ENCODE data around the gene CFAP100. TPM values are rescaled to one million over a fixed set of nuclear protein-coding genes. Genes with fewer than 3 reads are reported as not detected.

CFAP100 gene
- total RNA-seq, 1 experiment from 2014 or later: not detected

DNA sequence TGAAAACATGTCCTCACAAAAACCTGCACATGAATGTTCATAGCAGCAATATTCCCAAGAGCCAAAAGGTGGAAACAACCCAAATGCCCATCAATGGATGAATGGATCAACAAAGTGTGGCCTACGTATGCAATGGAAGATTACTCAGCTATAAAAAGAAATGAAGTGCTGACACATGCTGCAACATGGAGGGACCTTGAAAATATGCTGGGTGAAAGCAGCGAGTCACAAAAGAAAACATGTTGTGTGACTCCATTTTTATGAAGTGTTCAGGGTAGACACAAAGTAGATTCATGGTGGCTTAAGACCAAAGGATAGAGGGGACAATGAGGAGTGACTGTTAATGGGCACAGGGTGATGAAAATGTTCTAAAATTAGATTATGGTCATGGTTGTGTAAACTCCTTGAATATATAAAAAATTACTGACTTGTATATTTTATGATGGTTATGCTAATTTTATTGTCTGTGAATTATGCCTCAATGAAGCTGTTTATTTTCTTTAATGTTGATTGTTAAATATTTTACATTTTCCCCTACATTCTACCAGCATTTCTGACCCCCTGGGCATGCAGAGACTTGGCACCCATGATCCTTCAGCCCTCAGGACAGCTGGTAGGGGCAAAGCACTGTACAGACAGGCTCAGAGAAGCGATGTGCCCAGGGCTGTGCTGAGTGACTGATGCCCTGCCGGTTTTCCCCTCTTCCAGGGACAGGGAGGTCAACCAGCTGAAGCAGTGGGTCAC lies 37.8 kb downstream of the CFAP100 start:
- DNase-seq (ENCODE audit: low read depth, low spot score): no peak
- H3K9ac ChIP-seq (ENCODE audit: low read length): no peak overlapping the region
- no peaks in the 10 kb centered on the region for H3K27me3 ChIP-seq (ENCODE audit: insufficient read depth, low read length)
- no peak for ATAC-seq
- no TSS peak for BruUV-seq (replicated peaks)
- ChIA-PET RAD21 (ENCODE audit: low non-redundant PET in 1 of 2, low total read pairs in 2 of 2, uncharacterized antibody in 2 of 2, unreplicated experiment in 2 of 2) (no interaction called here), CTCF (interaction anchor here (0.7 kb wide), 1 partner anchor 1084 kb away, joined by 4 read pairs; no protein-coding TSS in a partner anchor), POLR2A (no interaction called here)
- no peak overlapping the region for H3K4me3 ChIP-seq (replicated peaks in 1 of 2; ENCODE audit: low read depth in 1 of 2, low read length in 2 of 2)
- no peaks in the 10 kb centered on the region; a peak in 2 of 4 replicates for H3K9me3 ChIP-seq (ENCODE audit: control insufficient read depth in 1 of 2, insufficient read depth in 1 of 2, low read depth in 1 of 2, low read length in 2 of 2)
- no peaks in the 10 kb centered on the region for H3K79me2 ChIP-seq (ENCODE audit: insufficient read depth, low read length)
- H3K27ac ChIP-seq (ENCODE audit: low read depth, low read length): no peak overlapping the region
- H3K9me2 ChIP-seq (ENCODE audit: insufficient read depth): no peaks in the 10 kb centered on the region
- TF ChIP-seq, protein P1, sequence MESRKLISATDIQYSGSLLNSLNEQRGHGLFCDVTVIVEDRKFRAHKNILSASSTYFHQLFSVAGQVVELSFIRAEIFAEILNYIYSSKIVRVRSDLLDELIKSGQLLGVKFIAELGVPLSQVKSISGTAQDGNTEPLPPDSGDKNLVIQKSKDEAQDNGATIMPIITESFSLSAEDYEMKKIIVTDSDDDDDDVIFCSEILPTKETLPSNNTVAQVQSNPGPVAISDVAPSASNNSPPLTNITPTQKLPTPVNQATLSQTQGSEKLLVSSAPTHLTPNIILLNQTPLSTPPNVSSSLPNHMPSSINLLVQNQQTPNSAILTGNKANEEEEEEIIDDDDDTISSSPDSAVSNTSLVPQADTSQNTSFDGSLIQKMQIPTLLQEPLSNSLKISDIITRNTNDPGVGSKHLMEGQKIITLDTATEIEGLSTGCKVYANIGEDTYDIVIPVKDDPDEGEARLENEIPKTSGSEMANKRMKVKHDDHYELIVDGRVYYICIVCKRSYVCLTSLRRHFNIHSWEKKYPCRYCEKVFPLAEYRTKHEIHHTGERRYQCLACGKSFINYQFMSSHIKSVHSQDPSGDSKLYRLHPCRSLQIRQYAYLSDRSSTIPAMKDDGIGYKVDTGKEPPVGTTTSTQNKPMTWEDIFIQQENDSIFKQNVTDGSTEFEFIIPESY (IDR thresholded peaks at IDR 0.05; ENCODE audit: extremely low read depth, insufficient replicate concordance, low read length): no peak
- TF ChIP-seq POLR2A (IDR thresholded peaks at IDR 0.05; ENCODE audit: borderline replicate concordance, extremely low read depth, insufficient read depth, insufficient read length) (no peak), ELF1 (IDR thresholded peaks at IDR 0.05; ENCODE audit: borderline replicate concordance, low read depth) (no peak), POLR2AphosphoS5 (IDR thresholded peaks at IDR 0.05; ENCODE audit: low read depth, low read length) (no peak), SP1 (IDR thresholded peaks at IDR 0.05; ENCODE audit: low read depth) (no peak), CBX3 (IDR thresholded peaks at IDR 0.05; ENCODE audit: low read depth) (no peak), RAD21 (IDR thresholded peaks at IDR 0.05; ENCODE audit: low read depth) (no peak), SRF (IDR thresholded peaks at IDR 0.05; ENCODE audit: low read depth) (no peak), CEBPB (IDR thresholded peaks at IDR 0.05; ENCODE audit: low read depth) (no peak), JUND (IDR thresholded peaks at IDR 0.05) (no peak), EZH2phosphoT487 (IDR thresholded peaks at IDR 0.05; ENCODE audit: borderline replicate concordance) (no peak), FOSL1 (IDR thresholded peaks at IDR 0.05; ENCODE audit: low read depth) (no peak), EZH2 (IDR thresholded peaks at IDR 0.05) (no peak), EGR1 (IDR thresholded peaks at IDR 0.05; ENCODE audit: low read depth) (no peak)
- TF ChIP-seq, protein P2, sequence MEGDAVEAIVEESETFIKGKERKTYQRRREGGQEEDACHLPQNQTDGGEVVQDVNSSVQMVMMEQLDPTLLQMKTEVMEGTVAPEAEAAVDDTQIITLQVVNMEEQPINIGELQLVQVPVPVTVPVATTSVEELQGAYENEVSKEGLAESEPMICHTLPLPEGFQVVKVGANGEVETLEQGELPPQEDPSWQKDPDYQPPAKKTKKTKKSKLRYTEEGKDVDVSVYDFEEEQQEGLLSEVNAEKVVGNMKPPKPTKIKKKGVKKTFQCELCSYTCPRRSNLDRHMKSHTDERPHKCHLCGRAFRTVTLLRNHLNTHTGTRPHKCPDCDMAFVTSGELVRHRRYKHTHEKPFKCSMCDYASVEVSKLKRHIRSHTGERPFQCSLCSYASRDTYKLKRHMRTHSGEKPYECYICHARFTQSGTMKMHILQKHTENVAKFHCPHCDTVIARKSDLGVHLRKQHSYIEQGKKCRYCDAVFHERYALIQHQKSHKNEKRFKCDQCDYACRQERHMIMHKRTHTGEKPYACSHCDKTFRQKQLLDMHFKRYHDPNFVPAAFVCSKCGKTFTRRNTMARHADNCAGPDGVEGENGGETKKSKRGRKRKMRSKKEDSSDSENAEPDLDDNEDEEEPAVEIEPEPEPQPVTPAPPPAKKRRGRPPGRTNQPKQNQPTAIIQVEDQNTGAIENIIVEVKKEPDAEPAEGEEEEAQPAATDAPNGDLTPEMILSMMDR (IDR thresholded peaks at IDR 0.05 in 2 of 3, conservative IDR thresholded peaks at IDR 0.05 in 1 of 3; ENCODE audit: borderline replicate concordance in 1 of 3, insufficient read depth in 1 of 3, low read depth in 2 of 3, low read length in 2 of 3): no peak
- TF ChIP-seq, protein P3, sequence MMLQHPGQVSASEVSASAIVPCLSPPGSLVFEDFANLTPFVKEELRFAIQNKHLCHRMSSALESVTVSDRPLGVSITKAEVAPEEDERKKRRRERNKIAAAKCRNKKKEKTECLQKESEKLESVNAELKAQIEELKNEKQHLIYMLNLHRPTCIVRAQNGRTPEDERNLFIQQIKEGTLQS (IDR thresholded peaks at IDR 0.05): no peak
- TF ChIP-seq, protein P4, sequence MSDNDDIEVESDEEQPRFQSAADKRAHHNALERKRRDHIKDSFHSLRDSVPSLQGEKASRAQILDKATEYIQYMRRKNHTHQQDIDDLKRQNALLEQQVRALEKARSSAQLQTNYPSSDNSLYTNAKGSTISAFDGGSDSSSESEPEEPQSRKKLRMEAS (IDR thresholded peaks at IDR 0.05): no peak
- TF ChIP-seq, protein P5, sequence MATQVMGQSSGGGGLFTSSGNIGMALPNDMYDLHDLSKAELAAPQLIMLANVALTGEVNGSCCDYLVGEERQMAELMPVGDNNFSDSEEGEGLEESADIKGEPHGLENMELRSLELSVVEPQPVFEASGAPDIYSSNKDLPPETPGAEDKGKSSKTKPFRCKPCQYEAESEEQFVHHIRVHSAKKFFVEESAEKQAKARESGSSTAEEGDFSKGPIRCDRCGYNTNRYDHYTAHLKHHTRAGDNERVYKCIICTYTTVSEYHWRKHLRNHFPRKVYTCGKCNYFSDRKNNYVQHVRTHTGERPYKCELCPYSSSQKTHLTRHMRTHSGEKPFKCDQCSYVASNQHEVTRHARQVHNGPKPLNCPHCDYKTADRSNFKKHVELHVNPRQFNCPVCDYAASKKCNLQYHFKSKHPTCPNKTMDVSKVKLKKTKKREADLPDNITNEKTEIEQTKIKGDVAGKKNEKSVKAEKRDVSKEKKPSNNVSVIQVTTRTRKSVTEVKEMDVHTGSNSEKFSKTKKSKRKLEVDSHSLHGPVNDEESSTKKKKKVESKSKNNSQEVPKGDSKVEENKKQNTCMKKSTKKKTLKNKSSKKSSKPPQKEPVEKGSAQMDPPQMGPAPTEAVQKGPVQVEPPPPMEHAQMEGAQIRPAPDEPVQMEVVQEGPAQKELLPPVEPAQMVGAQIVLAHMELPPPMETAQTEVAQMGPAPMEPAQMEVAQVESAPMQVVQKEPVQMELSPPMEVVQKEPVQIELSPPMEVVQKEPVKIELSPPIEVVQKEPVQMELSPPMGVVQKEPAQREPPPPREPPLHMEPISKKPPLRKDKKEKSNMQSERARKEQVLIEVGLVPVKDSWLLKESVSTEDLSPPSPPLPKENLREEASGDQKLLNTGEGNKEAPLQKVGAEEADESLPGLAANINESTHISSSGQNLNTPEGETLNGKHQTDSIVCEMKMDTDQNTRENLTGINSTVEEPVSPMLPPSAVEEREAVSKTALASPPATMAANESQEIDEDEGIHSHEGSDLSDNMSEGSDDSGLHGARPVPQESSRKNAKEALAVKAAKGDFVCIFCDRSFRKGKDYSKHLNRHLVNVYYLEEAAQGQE (IDR thresholded peaks at IDR 0.05; ENCODE audit: low read depth): no peak
- no peak overlapping the region for H2AFZ ChIP-seq (ENCODE audit: low read depth, low read length, poor library complexity, severe bottlenecking)
- H3K4me2 ChIP-seq (ENCODE audit: low read length): no peak overlapping the region
- H4K20me1 ChIP-seq (ENCODE audit: insufficient read depth): no peaks in the 10 kb centered on the region
- H3K36me3 ChIP-seq (ENCODE audit: control insufficient read depth in 1 of 2, insufficient read depth in 2 of 2, low read length in 2 of 2): no peaks in the 10 kb centered on the region; a peak in 1 of 4 replicates
- intact Hi-C loops (cut with micrococcal nuclease): no loop called here
- H3K4me1 ChIP-seq (ENCODE audit: control insufficient read depth in 1 of 2, insufficient read depth in 2 of 2, low read length in 2 of 2): peaks cover 0 to 7% of the 10 kb centered on the region in 2 experiments; a peak in 1 of 4 replicates
